ENCODE measurements around the gene REPS2. TPM values are rescaled to one million over a fixed set of nuclear protein-coding genes. Genes with fewer than 3 reads are reported as not detected.

REPS2 gene
- total RNA-seq, 1 experiment from 2014 or later: 3.7 TPM

DNA sequence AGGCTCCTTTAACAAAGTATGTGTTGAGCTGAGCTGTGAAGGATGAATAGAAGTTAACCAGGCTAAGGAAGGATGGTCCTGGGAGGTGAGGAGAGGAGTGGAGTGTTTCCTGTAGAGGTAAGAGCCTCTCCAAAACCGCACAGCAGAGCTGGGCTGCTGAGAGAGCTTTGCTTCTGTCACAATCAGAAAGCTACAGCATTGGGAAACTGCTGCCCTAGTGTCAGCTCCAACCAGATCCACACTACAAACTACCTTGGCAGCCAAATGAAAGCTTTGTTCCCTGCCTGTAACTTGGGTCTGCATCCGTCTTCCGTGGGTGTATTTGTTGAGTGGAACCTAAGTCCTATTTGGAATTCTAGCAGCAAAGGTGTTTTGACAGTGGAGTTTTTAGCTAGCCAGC, 91.8 kb downstream of the REPS2 start:
- no peak overlapping the region for H3K14ac ChIP-seq (ENCODE audit: insufficient read depth, low read length)
- no peak overlapping the region for H3K4me3 Mint-ChIP-seq
- no peak overlapping the region for H3T11ph ChIP-seq (ENCODE audit: low read length)

More for the DNA sequence above, 91.8 kb downstream of the REPS2 start:
- no peaks in the 10 kb centered on the region for H4K20me1 ChIP-seq (ENCODE audit: control insufficient read depth, insufficient read depth, insufficient read length)
- H3K27ac Mint-ChIP-seq: no peak overlapping the region
- H3K79me2 ChIP-seq (ENCODE audit: insufficient read depth, low read length): no peaks in the 10 kb centered on the region
- H2BK12ac ChIP-seq (ENCODE audit: insufficient read length, low read depth, low read length): no peak overlapping the region
- H2BK120ac ChIP-seq (ENCODE audit: low read depth, low read length, poor library complexity, severe bottlenecking): no peak overlapping the region
- no peak overlapping the region for H3K27ac ChIP-seq (ENCODE audit: insufficient read length, low read depth, low read length)
- H4K8ac ChIP-seq (replicated peaks; ENCODE audit: insufficient read length, low read depth, low read length): no peak overlapping the region
- H3K23ac ChIP-seq (ENCODE audit: insufficient read length, low read depth, low read length): no peak overlapping the region
- no peaks in the 10 kb centered on the region for H3K9me3 Mint-ChIP-seq
- no peaks in the 10 kb centered on the region for H3K27me3 ChIP-seq (ENCODE audit: insufficient read depth, low read length)
- H3K23me2 ChIP-seq (ENCODE audit: insufficient read length, low read depth, low read length, poor library complexity, severe bottlenecking): no peaks in the 10 kb centered on the region
- H3K4ac ChIP-seq (ENCODE audit: low read depth, low read length): no peak overlapping the region
- peaks cover 0 to 4% of the 10 kb centered on the region in 2 experiments; a peak in 1 of 4 replicates for H3K4me1 Mint-ChIP-seq
- no peak overlapping the region for H3K4me2 ChIP-seq (ENCODE audit: insufficient read depth, insufficient read length, low read length)
- H3K79me1 ChIP-seq (ENCODE audit: insufficient read depth, low read depth, low read length, poor library complexity, severe bottlenecking): no peaks in the 10 kb centered on the region
- TF ChIP-seq, protein P1, sequence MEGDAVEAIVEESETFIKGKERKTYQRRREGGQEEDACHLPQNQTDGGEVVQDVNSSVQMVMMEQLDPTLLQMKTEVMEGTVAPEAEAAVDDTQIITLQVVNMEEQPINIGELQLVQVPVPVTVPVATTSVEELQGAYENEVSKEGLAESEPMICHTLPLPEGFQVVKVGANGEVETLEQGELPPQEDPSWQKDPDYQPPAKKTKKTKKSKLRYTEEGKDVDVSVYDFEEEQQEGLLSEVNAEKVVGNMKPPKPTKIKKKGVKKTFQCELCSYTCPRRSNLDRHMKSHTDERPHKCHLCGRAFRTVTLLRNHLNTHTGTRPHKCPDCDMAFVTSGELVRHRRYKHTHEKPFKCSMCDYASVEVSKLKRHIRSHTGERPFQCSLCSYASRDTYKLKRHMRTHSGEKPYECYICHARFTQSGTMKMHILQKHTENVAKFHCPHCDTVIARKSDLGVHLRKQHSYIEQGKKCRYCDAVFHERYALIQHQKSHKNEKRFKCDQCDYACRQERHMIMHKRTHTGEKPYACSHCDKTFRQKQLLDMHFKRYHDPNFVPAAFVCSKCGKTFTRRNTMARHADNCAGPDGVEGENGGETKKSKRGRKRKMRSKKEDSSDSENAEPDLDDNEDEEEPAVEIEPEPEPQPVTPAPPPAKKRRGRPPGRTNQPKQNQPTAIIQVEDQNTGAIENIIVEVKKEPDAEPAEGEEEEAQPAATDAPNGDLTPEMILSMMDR (conservative IDR thresholded peaks at IDR 0.05): no peak
- H2BK5ac ChIP-seq (ENCODE audit: insufficient read length, low read length): no peak overlapping the region
- H2BK15ac ChIP-seq (ENCODE audit: low read depth, low read length): no peak overlapping the region
- no peaks in the 10 kb centered on the region for H3K27me3 Mint-ChIP-seq (ENCODE audit: low read depth)
- no peak overlapping the region for H2BK20ac ChIP-seq (ENCODE audit: low read depth, low read length, poor library complexity, severe bottlenecking)
- no peak overlapping the region for H4K91ac ChIP-seq (ENCODE audit: insufficient read length, low read depth, low read length)
- no peak overlapping the region for H3K9ac ChIP-seq (ENCODE audit: extremely low read depth, insufficient read length, low read length)
- no peak overlapping the region for H4K5ac ChIP-seq (ENCODE audit: insufficient read length, low read depth, low read length)
- H2AFZ ChIP-seq (ENCODE audit: low read length): no peak overlapping the region
- no peaks in the 10 kb centered on the region for H3K9me3 ChIP-seq (ENCODE audit: control insufficient read depth, low read depth, low read length)
- H3K56ac ChIP-seq (ENCODE audit: insufficient read length, low read depth, low read length): no peak overlapping the region
- no peak for DNase-seq
- H3K18ac ChIP-seq (ENCODE audit: insufficient read length, low read depth, low read length): no peak overlapping the region
- H3K36me3 Mint-ChIP-seq (ENCODE audit: insufficient read depth in 1 of 3, low read depth in 3 of 3): no peaks in the 10 kb centered on the region; a peak in 1 of 7 replicates
- H3K4me1 ChIP-seq (ENCODE audit: insufficient read depth, low read length): no peaks in the 10 kb centered on the region
- H2AK5ac ChIP-seq (ENCODE audit: insufficient read length, low read length): no peak overlapping the region
- no CpG with 5 or more reads among the region's 3 CpGs for WGBS (ENCODE audit: extremely low coverage, insufficient read length, low lambda C conversion rate)
